Ishikawa (cell line): ENCODE results near the gene EEFSEC.

Experiments used
- CEBPB ChIP-seq: IDR thresholded peaks from 2 replicates; pipeline ENCODE4 v1.6.1; 2012
- CREB1 ChIP-seq: IDR thresholded peaks from 2 replicates; pipeline ENCODE4 v1.6.1; 2012; ENCODE audit warnings: low read depth
- EGR1 ChIP-seq: IDR thresholded peaks from 2 replicates; pipeline ENCODE4 v1.6.1; 2012
- EP300 ChIP-seq: IDR thresholded peaks from 2 replicates; pipeline ENCODE4 v1.6.1; 2012; ENCODE audit warnings: borderline replicate concordance
- FOXM1 ChIP-seq: IDR thresholded peaks from 2 replicates; pipeline ENCODE4 v1.6.1; 2012; ENCODE audit warnings: low read depth, borderline replicate concordance
- MAX ChIP-seq: IDR thresholded peaks from 2 replicates; pipeline ENCODE4 v1.6.1; 2012
- NFIC ChIP-seq: IDR thresholded peaks from 2 replicates; pipeline ENCODE4 v1.6.1; 2012
- RAD21 ChIP-seq: IDR thresholded peaks from 2 replicates; pipeline ENCODE4 v1.6.1; 2012; ENCODE audit warnings: low read depth
- REST ChIP-seq: IDR thresholded peaks from 2 replicates; pipeline ENCODE4 v1.6.1; 2012; ENCODE audit warnings: low read depth, mild to moderate bottlenecking
- TAF1 ChIP-seq: IDR thresholded peaks from 2 replicates; pipeline ENCODE4 v1.6.1; 2012; ENCODE audit warnings: low read depth, mild to moderate bottlenecking
- TCF12 ChIP-seq: IDR thresholded peaks from 2 replicates; pipeline ENCODE4 v1.6.1; 2012; ENCODE audit warnings: low read depth
- TEAD4 ChIP-seq: IDR thresholded peaks from 2 replicates; pipeline ENCODE4 v1.6.1; 2012
- USF1 ChIP-seq: IDR thresholded peaks from 2 replicates; pipeline ENCODE4 v1.6.1; 2012
- YY1 ChIP-seq: IDR thresholded peaks from 2 replicates; pipeline ENCODE4 v1.6.1; 2012; ENCODE audit warnings: low read depth
- ZBTB7A ChIP-seq: IDR thresholded peaks from 2 replicates; pipeline ENCODE4 v1.6.1; 2012; ENCODE audit warnings: low read depth

The EEFSEC gene

GRCh38 chr3:128378631-128379347 lies 225.5 kb downstream of the EEFSEC start:
- TF ChIP-seq TCF12: no peak
- peak; percentile 75 for TF ChIP-seq TEAD4
- TF ChIP-seq REST: no peak

- TF ChIP-seq CREB1 (no peak), ZBTB7A (no peak), RAD21 (no peak), CEBPB (no peak), MAX (no peak), NFIC (no peak), EP300 (no peak), YY1 (no peak), TCF12 (no peak), FOXM1 (no peak), EGR1 (no peak), TAF1 (no peak)
Measured at GRCh38 chr3:128379367-128380160, 226.3 kb downstream of the EEFSEC start.

- TF ChIP-seq NFIC: no peak
- TF ChIP-seq TCF12: no peak
- no peak for TF ChIP-seq RAD21
- no peak for TF ChIP-seq EGR1
- TF ChIP-seq TEAD4: no peak
- TF ChIP-seq MAX: no peak
- TF ChIP-seq FOXM1: no peak
- TF ChIP-seq USF1: no peak
- no peak for TF ChIP-seq CREB1
- no peak for TF ChIP-seq EP300
- TF ChIP-seq YY1: no peak
Measured at GRCh38 chr3:128380295-128380694, 227.0 kb downstream of the EEFSEC start.

- no peak for TF ChIP-seq YY1
- no peak for TF ChIP-seq MAX
- no peak for TF ChIP-seq TEAD4
- TF ChIP-seq EGR1: no peak
- no peak for TF ChIP-seq ZBTB7A
- no peak for TF ChIP-seq EP300
- TF ChIP-seq USF1: no peak
- TF ChIP-seq TAF1: no peak
Measured at GRCh38 chr3:128380719-128381118, 227.4 kb downstream of the EEFSEC start.

- TF ChIP-seq TAF1: no peak
- no peak for TF ChIP-seq CREB1
- TF ChIP-seq NFIC: no peak
- no peak for TF ChIP-seq ZBTB7A
- no peak for TF ChIP-seq RAD21
- TF ChIP-seq REST: no peak
- TF ChIP-seq USF1: no peak
- TF ChIP-seq EGR1: no peak
Measured at GRCh38 chr3:128381609-128382008, 228.3 kb downstream of the EEFSEC start.
